ENCODE results near the gene CEP128.
"Not testable (repeated sequence)": the region's sequence is repeated elsewhere in the genome, so short reads cannot be mapped to it uniquely, and the experiment has no call there.

Gene CEP128

DNA sequence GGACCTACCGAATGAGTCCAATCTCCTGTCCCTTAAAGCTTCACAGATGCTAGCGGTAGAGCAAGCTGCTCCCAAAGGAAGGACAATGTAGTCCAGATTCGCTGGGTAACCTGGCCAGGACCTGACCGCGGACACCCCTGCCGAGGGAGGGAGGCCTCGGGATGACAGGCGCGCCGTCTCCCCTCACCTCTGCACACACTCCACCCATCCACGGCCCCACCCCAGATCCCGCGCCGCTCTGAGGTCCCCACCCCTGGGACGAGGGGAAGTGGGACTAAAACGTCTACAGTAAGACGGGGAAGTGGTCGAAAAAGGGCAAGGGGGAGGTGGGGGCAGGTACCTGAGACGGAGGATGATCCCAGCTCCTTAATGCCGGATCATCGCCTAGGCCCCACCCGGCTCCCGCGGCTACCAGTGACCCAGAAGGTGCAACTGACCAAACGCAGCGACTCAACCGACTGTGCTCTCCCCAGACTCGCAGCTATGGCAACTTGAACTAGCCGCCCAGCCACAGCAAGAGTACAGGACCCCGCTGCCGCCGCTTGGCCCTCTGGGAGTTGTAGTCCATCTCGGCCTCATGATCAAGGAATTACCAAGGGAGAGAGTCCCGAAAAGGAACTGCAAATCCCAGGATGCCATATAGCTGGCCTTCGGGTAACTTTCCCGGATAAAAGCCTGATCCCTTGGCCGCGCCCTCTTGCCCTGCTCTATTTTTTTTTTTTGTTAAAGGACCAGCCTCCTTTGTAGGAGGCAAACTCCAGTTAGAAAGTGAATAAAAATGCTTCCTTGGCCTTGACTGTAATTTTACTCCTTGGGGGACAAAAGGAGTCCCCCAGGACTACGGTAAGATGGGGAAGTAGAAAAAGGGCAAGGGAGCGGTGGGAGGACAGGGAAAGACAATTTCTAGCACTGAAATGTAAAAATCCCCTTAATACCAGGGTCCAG lies at the start of gene CEP128:
TSS of gene CEP128 (minus strand) at position 498 of the 945 bp plus-strand sequence.
- DNase-seq: peak; percentile 100

DNA sequence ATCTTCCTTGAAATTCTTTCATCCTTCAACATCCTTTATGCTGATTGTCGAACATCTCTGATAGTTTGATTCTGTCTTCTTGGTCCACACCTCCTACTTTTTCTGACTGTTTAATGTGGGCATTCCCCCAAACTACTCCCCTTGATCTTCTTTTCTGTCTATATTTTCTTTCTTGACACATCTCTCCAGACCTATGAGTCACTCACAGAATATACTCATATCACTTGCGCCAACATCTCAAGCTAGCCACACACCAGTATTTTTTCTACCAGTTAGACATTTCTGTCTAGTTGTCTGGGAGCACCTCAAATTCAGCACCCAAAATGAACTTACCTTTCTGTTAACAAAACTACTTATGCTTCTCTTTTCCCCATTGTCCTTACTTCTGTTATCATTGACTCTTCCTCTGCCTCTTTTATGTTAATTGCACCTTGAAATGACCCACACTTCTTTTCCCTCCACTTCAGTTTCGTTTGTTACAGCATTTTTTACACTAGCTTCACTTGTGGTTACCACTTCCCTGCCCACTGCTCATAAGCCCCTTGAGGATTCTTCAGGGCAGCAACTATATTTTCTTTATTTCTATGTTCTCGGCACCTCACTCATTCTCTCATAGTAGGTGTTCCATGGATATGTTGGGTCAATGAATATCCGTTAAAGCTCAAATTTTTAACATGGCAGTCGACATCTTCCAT lies 47.3 kb upstream of the CEP128 start:
- no peak for DNase-seq

DNA sequence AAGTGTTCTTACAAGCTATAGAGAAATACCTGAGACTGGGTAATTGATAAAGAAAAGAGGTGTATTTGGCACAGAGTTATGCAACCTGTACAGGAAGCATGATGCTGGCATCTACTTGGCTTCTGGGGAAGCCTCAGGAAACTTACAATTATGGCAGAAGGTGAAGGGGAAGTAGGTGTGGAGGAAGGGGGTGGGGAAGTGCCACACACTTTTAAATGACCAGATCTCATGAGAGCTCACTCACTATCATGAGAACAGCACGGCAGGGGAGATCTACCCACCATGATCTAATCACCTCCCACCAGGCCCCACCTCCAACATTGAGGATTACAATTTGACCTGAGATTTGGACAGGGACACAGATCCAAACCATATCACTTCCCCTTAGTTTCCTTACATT lies 46.7 kb upstream of the CEP128 start:
- DNase-seq: no peak

DNA sequence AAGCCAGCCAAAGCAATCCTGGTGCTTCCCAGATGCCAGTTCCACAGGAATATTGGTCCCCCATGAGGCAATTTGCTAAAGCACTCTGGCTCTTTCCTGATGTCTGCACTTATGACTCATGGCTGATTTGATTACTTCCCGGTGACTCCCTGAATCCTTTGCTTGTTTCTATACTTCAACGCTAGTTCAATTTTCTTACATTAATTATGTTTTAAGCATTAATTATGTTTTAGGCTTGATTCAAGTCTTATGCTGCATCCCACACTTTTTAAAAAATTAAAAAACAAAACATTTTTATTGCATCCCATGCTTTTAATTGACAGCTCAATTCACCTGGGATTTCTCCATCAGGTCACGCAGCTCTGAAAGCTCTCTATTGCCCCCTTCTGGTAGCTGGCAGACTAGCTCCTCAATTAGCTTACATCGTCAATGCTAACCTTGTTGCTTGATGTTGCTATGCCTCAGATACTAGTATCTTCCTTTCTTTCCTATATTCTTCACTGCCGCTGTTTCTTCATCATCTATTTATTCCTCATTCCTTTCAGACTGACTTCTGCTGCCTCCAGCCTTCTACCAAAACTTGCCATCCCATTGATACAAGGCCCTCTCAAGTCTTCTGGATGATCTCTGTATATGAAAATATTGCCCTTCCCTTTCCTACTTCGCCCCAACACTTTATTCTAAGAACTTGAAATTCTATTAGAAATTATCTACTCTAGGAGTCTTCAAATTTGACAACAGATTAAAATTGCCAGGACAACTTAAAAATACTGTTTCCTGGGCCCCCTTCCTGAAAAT lies 45.9 kb upstream of the CEP128 start:
- DNase-seq: peak; percentile 99

DNA sequence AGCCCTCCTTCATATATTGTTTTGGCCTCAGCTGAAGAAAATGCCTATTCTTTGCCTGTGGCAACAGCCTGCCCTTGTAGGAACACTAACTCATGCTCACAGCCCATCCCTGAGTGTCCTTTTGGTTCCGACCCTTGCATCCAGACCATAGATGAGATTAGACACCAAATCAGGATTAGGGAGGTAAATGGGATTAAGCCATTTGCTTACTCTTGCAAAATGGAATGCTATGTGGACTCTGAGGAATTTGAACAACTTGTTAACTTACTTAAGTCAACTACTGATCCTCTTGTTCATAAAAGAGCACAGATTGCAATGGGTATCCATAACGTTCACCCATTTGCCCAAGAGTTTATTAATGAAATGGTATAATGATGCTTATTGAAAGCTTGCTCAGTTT lies 41.2 kb upstream of the CEP128 start:
- DNase-seq: no peak

DNA sequence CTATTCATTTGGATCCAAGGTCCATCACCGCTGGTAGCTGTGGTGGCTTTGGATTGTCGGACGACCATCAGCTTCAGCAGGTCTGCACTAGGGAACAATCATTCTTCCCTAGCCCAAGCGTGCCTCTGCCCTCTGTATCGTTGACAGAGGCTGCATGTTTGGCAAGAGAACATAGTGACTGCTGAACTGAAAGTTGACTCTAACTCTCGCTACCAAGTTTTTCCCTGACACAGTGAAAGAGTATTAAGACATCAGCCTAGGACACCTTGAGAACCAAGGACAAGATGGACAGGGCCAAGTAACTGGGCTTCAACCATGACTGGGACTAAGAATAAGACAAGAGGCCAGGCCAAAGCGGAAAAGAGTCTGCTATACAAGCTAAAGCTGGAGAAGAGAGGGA lies 40.1 kb upstream of the CEP128 start:
- no peak for DNase-seq

DNA sequence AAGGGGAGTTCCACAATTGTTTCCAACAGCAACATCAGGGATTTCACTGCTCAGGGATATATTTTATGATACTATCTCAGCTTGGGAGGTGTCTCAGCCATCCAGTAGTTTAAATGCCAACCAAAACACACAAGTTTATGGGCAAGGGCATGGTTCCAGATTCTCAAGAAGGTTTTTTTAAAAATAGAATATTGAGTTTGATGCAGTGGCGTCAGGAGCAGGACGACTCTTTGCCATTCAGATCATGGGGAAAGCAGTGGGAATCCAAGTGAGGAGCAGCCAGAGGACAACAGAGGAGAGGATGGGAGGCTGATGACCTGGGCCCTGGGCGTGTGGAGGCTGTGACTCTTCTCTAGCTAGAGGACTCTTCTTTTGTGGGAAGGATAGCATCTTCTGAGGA lies 39.6 kb upstream of the CEP128 start:
- no peak for DNase-seq

DNA sequence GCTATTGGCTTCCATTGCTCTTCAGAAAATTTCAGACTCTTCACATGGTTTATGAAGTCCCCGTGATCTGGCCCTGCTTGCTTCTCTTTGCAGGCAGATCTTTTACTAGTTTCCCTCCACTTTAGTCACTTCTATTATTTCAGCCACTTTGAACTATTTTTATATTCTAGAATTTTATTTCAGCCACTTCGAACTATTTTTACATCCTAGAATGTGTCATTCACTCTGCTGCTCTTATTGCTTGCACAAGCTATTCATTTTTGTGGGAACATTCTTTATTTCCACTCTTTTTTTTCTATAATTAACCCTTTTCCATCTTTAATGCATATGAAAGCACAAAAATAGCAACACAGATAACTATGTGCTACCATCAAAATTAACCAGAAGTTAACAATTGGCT lies 38.4 kb upstream of the CEP128 start:
- DNase-seq: no peak

DNA sequence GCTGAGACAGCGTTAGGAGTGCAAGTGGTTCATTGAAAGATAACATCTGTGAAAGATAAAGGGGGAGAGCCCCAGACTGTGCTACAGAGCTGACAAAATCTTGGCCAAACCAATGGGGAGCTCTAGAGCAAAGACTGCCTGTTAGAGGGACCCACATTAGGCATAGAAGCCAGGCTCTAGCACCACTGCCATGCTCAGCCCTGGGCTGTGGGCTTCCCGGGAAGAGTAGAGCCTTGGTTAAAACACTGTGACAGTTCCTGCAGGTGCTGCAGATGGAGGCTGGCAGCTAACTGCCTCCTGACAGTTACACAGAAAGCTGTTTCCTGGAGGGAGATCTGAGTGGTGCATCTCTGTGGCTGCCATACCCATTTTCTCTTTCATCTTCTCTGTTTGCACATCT lies 36.9 kb upstream of the CEP128 start:
- DNase-seq: peak; percentile 44

DNA sequence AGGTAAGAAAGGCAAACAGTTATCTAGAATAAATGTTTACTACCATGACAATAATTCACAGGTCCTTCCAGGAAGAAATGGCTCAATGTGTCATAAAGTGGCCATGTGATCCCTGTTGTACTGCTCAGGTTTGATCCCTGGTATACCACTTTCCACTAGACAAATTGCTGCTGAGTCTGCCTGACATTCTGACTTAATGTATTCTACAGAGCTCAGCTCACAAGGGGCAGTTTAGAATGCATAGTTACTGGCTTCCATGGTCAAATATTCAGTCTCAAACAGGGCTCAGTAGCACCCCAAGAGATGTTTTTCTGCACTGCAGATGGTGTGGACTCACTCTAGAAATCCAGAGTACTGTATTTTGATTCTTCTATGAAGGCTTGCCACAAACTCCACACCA lies 35.7 kb upstream of the CEP128 start:
- DNase-seq: peak; percentile 27

DNA sequence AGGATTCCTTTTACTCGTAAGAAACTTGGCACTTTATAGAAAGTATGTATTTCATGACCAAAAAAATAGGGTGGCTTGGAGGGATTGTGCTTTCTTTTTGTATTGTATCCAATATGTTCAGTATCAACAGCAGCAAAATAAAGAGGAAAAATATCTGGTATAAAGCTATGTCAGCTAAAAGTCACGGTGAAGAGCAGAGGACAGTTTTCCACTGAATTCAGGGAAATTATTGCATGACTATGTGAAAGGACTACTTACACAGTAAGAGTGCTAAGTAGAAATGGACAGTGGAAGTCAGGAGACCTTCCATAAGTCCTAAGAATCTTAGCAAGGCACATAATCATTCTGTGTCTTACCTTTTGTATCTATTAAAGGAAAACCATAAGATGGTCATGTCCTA lies 33.1 kb upstream of the CEP128 start:
- no peak for DNase-seq

DNA sequence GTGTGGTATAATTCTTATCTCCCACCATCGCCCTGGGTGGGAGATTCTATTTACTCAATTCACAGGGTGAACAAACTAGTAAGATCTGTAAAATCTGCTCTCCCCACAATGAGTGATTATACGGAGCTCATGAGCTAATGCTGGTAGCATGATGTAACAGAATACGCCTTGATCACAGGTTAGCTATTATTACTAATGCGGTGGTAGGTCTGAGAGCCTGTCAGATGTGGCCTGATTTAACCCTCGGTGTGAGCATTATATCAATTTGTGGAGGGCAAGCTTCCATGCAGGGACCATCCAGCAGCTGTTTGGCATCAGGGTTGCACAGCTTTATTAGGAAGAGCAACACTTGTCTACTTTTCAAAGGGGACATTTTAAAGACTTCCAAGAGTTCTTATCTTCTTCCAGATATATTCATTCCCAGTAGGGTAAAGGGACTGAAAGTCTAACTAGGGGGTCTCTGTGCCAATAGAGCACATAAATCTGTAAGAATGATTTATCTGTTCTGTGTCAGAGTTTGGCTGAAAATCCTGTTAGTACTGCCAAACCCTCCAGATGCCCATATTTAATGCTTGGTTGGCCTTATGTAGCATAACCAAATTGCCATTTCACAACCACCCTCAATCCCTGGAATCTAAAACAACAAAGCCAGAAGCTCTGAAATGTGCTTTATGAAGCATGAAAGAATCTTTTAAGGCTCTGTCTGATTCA lies 32.5 kb upstream of the CEP128 start:
- DNase-seq: peak; percentile 100

DNA sequence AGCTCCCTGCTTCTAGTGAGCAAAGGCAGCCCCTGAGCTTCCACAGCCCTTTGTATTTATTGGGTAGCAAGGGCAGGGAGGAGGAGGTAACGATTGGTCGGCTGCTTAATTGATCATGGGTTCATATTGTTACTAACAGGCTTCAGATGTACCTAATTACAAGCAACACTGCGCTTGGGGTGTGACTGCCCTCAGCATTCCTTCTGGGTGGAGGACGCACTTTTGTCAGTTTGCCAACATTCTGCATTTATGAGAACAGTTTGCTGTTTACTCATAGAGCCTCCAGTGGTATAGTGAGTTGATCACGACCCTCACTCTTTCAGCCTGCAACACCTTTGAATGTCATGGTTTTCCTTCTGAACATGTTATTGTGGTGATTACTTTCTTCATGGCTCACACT lies 23.5 kb upstream of the CEP128 start:
- peak; percentile 26 for DNase-seq

DNA sequence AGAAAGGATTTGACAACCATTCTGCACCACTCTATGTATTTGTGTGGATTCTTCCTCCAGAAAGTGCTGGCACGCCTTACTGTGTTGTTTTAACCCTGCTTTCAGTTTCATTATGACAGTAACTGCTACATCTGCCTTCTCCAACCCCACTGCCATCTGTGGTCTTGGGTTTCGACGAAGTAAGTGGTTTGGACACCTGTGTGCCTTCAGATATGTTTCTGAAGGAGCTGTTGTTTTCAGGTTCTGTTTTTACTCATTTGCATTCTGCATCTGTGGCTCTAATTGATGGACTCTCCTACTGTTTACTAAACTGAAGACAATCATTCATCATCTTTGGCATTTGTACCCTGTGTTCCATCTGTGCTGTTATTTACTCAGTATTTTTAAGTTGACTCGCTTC lies 18.0 kb upstream of the CEP128 start:
- DNase-seq: peak; percentile 100

DNA sequence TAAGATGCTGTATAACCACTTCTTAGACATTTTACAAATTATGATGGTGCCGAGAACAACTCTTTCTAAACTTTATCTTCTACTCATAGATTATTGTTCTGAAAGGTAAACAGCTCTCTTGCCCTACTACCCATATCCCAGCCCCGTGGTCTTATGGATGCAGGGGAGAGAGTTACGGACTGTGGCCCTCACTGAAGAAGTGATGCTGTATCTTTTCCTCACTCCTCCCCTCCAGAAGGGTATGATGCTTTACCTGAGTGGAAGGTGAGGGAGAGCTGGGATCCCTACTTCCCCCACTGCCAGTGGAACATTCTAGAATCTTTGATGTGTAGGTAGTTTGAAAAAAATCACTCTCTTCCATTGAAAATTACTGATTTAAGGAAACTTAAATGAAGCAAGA lies 17.4 kb upstream of the CEP128 start:
- DNase-seq: no peak

DNA sequence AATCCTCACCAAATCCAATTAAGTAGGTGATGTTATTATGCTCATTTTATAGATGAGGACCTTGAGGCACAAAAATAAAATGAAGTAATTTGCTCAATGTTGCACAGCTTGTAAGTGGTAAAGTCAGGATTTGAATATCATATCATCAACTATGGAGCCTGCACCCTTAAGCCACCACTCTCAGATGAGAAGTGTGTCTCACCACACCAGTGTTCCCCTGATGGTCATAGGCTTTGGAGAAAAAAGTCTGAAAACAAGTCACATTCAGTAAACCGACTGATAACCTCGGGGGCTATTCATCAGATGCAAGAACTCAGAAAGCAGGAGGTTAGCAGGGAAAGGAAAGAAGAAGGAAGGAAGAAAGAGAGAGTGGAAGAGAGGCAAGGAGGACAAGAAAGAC lies 16.7 kb upstream of the CEP128 start:
- DNase-seq: peak; percentile 40

DNA sequence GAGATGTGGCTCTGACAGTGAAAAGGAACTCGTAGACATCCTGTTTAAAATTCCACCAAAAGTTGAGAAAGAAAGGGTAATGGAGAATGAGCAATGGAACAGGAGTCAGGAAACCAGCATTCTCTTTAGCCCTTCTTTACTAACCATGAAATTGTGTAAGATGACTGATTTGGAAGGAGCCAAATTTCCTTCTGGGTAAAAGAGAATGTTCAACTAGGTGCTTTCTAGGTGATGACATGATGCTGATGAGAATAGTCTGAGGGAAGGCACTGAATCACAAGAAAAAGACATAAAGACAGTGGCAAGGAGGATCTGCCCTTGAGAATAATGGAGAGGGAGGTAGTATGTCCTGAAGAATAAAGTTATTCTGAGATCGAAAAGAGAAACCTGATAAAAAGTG lies 16.1 kb upstream of the CEP128 start:
- DNase-seq: no peak

DNA sequence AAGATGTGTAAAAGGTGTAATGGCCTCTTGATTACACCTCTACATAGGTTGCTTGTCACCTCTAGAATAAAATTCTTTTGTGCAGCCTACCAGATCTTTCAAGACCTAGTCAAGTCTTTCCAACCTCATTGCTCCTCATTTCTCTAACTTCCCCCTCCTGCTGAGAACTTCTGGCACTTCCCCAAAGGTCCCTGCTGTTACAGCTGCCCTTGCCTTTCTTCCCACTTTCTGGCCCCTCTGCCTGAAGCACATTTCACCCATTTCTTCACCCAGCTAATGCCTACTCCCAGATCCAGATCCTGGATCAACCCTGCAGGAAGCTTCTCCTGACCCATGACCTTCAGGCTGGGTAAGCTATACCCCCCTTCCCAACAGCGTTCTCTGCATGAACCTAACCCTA lies 15.4 kb upstream of the CEP128 start:
- DNase-seq: no peak

DNA sequence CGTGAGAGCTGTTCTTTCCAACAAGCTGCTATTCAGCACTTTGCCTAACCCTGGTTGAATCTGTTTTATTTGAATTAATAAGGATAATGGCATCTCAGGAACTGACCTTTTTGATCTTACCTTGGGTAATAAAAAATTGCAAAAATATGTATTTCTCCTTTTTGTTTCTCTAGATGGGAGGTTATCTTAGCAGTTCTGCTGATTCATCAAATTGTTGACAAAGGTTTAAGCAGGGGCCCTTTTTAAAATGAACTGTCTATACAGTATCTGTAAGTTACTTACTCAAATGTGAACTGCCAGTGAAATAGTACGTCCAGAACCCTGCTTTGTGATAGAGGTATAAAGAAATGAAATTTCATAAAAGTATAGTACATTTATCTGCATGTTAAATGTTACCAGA lies 14.6 kb upstream of the CEP128 start:
- peak; percentile 44 for DNase-seq

DNA sequence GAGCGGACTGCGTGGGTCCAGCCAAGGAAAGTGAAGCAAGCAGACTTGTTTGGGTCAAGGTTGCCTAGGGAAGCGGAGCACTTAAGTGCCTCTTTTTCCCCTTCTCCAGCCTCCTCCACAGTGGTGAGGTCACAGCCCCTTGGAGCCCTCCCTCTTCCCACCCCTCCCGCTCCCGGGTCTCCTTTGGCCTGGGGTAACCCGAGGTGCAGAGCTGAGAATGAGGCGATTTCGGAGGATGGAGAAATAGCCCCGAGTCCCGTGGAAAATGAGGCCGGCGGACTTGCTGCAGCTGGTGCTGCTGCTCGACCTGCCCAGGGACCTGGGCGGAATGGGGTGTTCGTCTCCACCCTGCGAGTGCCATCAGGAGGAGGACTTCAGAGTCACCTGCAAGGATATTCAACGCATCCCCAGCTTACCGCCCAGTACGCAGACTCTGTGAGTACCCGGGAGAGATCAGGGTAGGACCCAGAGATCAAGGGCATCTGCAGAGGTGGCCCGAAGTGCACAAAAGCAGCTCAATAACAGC lies 13.9 kb upstream of the CEP128 start, which contains the start of gene TSHR:
TSS of gene TSHR (plus strand) at position 206 of the 526 bp plus-strand sequence. CDS start at position 266, 60 bp downstream.
- peak; percentile 66 for DNase-seq

DNA sequence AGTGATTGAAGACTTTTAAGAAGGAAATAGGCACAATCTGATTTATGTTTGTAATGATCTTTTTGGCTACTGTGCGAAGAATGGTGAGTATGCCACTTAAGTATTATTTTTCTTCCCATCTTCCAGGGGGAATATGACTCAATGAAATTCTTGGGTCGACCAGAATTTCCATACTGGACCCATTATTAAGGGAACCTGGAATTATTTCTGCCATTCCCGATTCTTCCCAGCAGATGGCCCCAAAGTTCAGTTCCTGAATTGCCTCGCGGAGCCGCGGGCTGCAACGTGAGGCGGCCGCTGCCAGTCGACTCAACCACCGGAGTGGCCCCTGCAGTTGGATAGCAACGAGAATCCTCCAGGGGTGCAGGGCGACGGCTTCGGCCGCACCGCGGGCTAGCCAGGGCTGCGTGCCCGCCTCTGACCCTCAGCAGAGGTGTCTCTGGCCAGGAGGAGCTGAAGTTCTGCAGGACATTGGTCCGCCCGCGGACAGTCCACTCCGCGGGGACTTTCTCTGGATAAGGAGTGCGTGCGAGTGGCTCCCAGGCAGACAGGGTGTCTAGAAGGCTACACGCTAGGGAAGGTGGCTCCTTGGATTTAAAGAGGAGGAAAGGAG lies 13.3 kb upstream of the CEP128 start:
- DNase-seq: peak; percentile 92

DNA sequence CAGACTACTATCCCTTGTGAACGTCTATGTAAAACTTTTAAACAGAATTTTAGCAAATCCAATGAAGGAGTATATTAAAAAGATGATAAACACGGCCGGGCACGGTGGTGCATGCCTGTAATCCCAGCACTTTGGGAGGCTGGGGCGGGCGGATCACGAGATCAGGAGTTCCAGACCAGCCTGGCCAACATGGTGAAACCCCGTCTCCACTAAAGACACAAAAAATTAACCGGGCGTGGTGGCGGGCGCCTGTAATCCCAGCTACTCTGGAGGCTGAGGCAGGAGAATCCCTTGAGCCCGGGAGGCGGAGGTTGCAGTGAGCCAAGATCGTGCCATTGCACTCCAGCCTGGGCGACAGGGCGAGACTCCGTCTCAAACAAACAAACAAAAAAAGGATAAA lies 11.7 kb upstream of the CEP128 start:
- DNase-seq: not testable (repeated sequence)

Data from NCI-H1694 treated with DMSO at 0.1 percent for 48 hours (cell line).